K562 (cell line): ENCODE measurements around the gene LY6G6C. TPM values are rescaled to one million over a fixed set of nuclear protein-coding genes. Genes with fewer than 3 reads are reported as not detected.
A peak's percentile ranks its signal among the peaks of the same experiment; 100 is the strongest.

Experiments used
- ATF1 ChIP-seq, 2 experiments: fragments of 450-650 bp in 1 of 2; IDR thresholded peaks; 2 replicates each; pipeline ENCODE4 v1.6.1; 2016; ENCODE audit warnings: missing compliant biosample characterization in 1 of 2, missing genetic modification characterization in 1 of 2
- BDP1 ChIP-seq: IDR thresholded peaks from 3 replicates; pipeline ENCODE4 v1.6.1; 2011; ENCODE audit not compliant: insufficient read length, insufficient read depth
- FOXJ2 ChIP-seq: fragments of 200-800 bp; sonication (Bioruptor generic); IDR thresholded peaks from 2 replicates; pipeline ENCODE4 v1.6.1; 2016; ENCODE audit warnings: missing genetic modification characterization, missing compliant biosample characterization
- FOXP1 ChIP-seq: sonication (generic); formaldehyde crosslinking; IDR thresholded peaks from 2 replicates; pipeline ENCODE4 v1.8.0; 2022; ENCODE audit warnings: mild to moderate bottlenecking, missing genetic modification reagents
- HNRNPH1 ChIP-seq: fragments of 200-400 bp; formaldehyde crosslinking; optimal IDR thresholded peaks from 2 replicates; pipeline ENCODE3; 2017; ENCODE audit warnings: low read depth, mild to moderate bottlenecking, low read length, moderate library complexity
- MLX ChIP-seq, 2 experiments: fragments of 450-650 bp in 1 of 2; sonication (generic) in 1 of 2; formaldehyde crosslinking; conservative IDR thresholded peaks; 2 replicates each; pipeline versions ENCODE4 v1.4.0 to v1.8.1; 2020 to 2022; ENCODE audit warnings: mild to moderate bottlenecking in 1 of 2, missing genetic modification reagents in 1 of 2
- MTA1 ChIP-seq: fragments of 450-650 bp; IDR thresholded peaks from 2 replicates; pipeline ENCODE4 v1.6.1; 2017; ENCODE audit warnings: borderline replicate concordance
- NCOA1 ChIP-seq: fragments of 450-650 bp; IDR thresholded peaks from 2 replicates; pipeline ENCODE4 v1.6.1; 2016; ENCODE audit warnings: low read depth
- NCOA4 ChIP-seq: fragments of 450-650 bp; IDR thresholded peaks from 2 replicates; pipeline ENCODE4 v1.6.1; 2018; ENCODE audit warnings: mild to moderate bottlenecking; ENCODE audit not compliant: partially characterized antibody
- SRSF9 ChIP-seq: fragments of 200-400 bp; formaldehyde crosslinking; IDR thresholded peaks from 2 replicates; pipeline ENCODE4 v1.6.1; 2017; ENCODE audit warnings: low read depth, low read length, borderline replicate concordance
- TGIF2 ChIP-seq: sonication (generic); formaldehyde crosslinking; IDR thresholded peaks from 2 replicates; pipeline ENCODE4 v1.8.1; 2022; ENCODE audit warnings: mild to moderate bottlenecking, missing genetic modification reagents, moderate library complexity
- TRIM28 ChIP-seq: fragments of 450-650 bp; IDR thresholded peaks from 2 replicates; pipeline ENCODE4 v1.6.1; 2017
- ZBTB17 ChIP-seq: fragments of 450-650 bp; formaldehyde crosslinking; IDR thresholded peaks from 2 replicates; pipeline ENCODE4 v1.4.0; 2020; ENCODE audit warnings: mild to moderate bottlenecking
- ZNF133 ChIP-seq: fragments of 250-450 bp; sonication (Bioruptor Pico); IDR thresholded peaks from 2 replicates; pipeline ENCODE4 v1.4.0; 2020; ENCODE audit warnings: mild to moderate bottlenecking
- ZNF311 ChIP-seq: fragments of 250-450 bp; sonication (Bioruptor Pico); IDR thresholded peaks from 2 replicates; pipeline ENCODE4 v1.4.0; 2020; ENCODE audit warnings: mild to moderate bottlenecking, moderate library complexity
- ZNF407 ChIP-seq: fragments of 450-650 bp; IDR thresholded peaks from 2 replicates; pipeline ENCODE4 v1.6.1; 2016; ENCODE audit warnings: low read depth
- ZSCAN29 ChIP-seq: fragments of 450-650 bp; IDR thresholded peaks from 2 replicates; pipeline ENCODE4 v1.6.1; 2017
- polyA plus RNA-seq, 8 experiments: library from polyadenylated mRNA; depleted of rRNA in 4 of 8; stranded (reverse) in 5 of 8; unstranded in 3 of 8; fragments of >200 nt; fragmentation: Nextera tagmentation in 2 of 8; fragmentation: Illumina TruSeq in 1 of 8; extraction: Ambion mirVana in 2 of 8; extraction: Trizol in 1 of 8; gene quantifications; 2 replicates each; pipeline versions ENCODE4 v1.2.1 to v1.2.3, GENCODE V29; 2011 to 2014; ENCODE audit warnings: inconsistent platforms in 1 of 8, missing spikeins in 1 of 8
- total RNA-seq, 7 experiments: library from RNA; depleted of rRNA in 6 of 7; stranded (reverse); fragments of >200 nt in 6 of 7; fragmentation: Illumina TruSeq in 2 of 7; extraction: Trizol in 2 of 7; gene quantifications; 2 replicates each; pipeline versions ENCODE4 v1.2.1 to v1.2.3, GENCODE V29; 2011 to 2021; ENCODE audit warnings: low replicate concordance in 1 of 7
- TF ChIP-seq, protein P1 (sequence below): fragments of 250-450 bp; sonication (Bioruptor Pico); IDR thresholded peaks from 2 replicates; pipeline ENCODE4 v1.5.0; 2020; ENCODE audit warnings: mild to moderate bottlenecking

The LY6G6C gene
- total and polyA plus RNA-seq, 9 of the 15 experiments (the other 6 are each of a cell fraction or from before 2014, with no cell fraction given) = 0.06 to 0.20 TPM; not detected in 7

DNA sequence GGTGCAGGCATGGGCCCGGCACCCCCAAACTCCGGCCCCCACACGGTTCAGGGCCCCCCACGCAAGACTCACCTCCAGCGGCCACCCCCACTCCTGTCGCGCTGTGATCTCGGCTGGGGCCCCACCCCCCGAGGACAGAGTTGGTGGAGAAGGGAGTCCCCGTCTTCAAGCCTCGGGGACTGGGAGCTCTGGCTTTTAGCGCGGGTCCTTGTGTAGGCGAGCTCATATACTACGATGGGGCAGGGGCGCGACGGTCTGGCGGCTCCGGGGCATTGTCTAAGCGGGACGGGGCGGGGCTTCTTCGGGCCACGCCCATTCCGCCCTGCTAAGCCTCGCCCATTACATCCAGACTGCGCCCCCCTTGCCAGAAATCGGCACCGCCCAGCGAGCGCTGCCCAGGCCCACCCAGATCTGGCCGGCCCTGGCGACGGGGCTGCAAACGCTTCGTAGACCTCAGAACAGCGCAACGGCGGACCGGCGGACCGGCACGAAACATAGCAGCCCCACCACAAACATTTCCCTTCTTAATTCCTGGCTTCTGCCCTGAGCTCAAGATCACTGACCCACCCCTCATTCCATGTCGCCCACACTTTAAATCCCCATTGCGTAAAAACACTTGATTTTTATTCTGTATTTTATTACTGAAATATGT lies 8.6 kb upstream of the LY6G6C start (continued):
- TF ChIP-seq ZNF407 (no peak), ZBTB17 (peak; percentile 95), MTA1 (no peak), NCOA4 (peak; percentile 17), ZNF133 (CRISPR knock-in tag) (peak; percentile 61; the same call in 1 of the 2 replicates), ZSCAN29 (peak; percentile 86; the same call in 1 of the 2 replicates), SRSF9 (no peak), BDP1 (no peak), NCOA1 (no peak), TGIF2 (CRISPR knock-in tag) (no peak), MLX (CRISPR knock-in tag; conservative IDR thresholded peaks at IDR 0.05) (peak in 1 of 2 experiments; percentile 97; a peak in 2 of 4 replicates), HNRNPH1 (no peak), TRIM28 (no peak), FOXJ2 (no peak), ZNF311 (CRISPR knock-in tag) (no peak), FOXP1 (no peak), ATF1 (CRISPR knock-in tag; IDR thresholded peaks at IDR 0.05) (no peak), ATF1 (tag; IDR thresholded peaks at IDR 0.05) (peak; percentile 79)
- TF ChIP-seq, protein P1, sequence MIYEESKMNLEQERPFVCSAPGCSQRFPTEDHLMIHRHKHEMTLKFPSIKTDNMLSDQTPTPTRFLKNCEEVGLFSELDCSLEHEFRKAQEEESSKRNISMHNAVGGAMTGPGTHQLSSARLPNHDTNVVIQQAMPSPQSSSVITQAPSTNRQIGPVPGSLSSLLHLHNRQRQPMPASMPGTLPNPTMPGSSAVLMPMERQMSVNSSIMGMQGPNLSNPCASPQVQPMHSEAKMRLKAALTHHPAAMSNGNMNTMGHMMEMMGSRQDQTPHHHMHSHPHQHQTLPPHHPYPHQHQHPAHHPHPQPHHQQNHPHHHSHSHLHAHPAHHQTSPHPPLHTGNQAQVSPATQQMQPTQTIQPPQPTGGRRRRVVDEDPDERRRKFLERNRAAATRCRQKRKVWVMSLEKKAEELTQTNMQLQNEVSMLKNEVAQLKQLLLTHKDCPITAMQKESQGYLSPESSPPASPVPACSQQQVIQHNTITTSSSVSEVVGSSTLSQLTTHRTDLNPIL (CRISPR knock-in tag) = peak; percentile 97
